Vagina (tissue), 2 donors: ENCODE measurements around the gene NAPB. TPM values are rescaled to one million over a fixed set of nuclear protein-coding genes. Genes with fewer than 3 reads are reported as not detected.

Experiments
- DNase-seq, 2 donors: peaks; one replicate each; pipeline ENCODE4 v3.0.0-alpha.2; 2017; ENCODE audit errors: extremely low spot score in 2 of 2
- H3K27ac ChIP-seq: fragments of 200-600 bp; sonication (generic); one replicate; pipeline ENCODE4 v1.5.1; 2019
- H3K27me3 ChIP-seq: fragments of 200-600 bp; sonication (generic); one replicate; pipeline ENCODE4 v1.5.1; 2019
- H3K36me3 ChIP-seq, 2 donors: fragments of 200-600 bp; sonication (generic); one replicate each; pipeline ENCODE4 v1.5.1; 2017 to 2019
- H3K4me1 ChIP-seq: fragments of 200-600 bp; sonication (generic); one replicate; pipeline ENCODE4 v1.5.1; 2019
- H3K4me3 ChIP-seq, 2 donors: fragments of 200-600 bp; sonication (generic); 1 replicate in 1 of 2; 2 replicates in 1 of 2; pipeline ENCODE4 v1.5.1; 2016 to 2019
- H3K9me3 ChIP-seq: fragments of 200-600 bp; sonication (generic); one replicate; pipeline ENCODE4 v1.5.1; 2019
- CTCF ChIP-seq, 3 experiments: fragments of 450-650 bp in 2 of 3; fragments of 200-600 bp in 1 of 3; sonication (generic) in 1 of 3; IDR thresholded peaks; one replicate each; pipeline ENCODE4 v1.5.1; 2017 to 2019; ENCODE audit warnings: antibody characterized with exemption in 3 of 3, mild to moderate bottlenecking in 2 of 3, moderate library complexity in 2 of 3
- POLR2A ChIP-seq, 2 donors: fragments of 450-650 bp; IDR thresholded peaks; one replicate each; pipeline ENCODE4 v1.6.1; 2017; ENCODE audit warnings: antibody characterized with exemption in 2 of 2, mild to moderate bottlenecking in 2 of 2, moderate library complexity in 2 of 2
- POLR2AphosphoS5 ChIP-seq, 2 donors: sonication (generic); formaldehyde crosslinking; IDR thresholded peaks; one replicate each; pipeline ENCODE4 v1.9.0; 2017; ENCODE audit warnings: antibody characterized with exemption in 2 of 2, mild to moderate bottlenecking in 2 of 2, low read depth in 1 of 2; ENCODE audit not compliant: insufficient read depth in 1 of 2
- intact Hi-C: fragments of 100-400 bp; cut with DNase I; formaldehyde crosslinking; loops from one replicate; pipeline ENCODE4 v1.15.1; 2023
- total RNA-seq: library from RNA; depleted of rRNA; stranded (reverse); fragments of >200 nt; gene quantifications from one replicate; pipeline ENCODE4 v1.2.3, GENCODE V29; 2016

The NAPB gene
- total RNA-seq, 1 donor from 2014 or later = 28.5 TPM

- H3K9me3 ChIP-seq = no peaks in the 10 kb centered on the region
- H3K4me3 ChIP-seq = no peak overlapping the region
- no peak overlapping the region for H3K27ac ChIP-seq
- no peaks in the 10 kb centered on the region for H3K36me3 ChIP-seq
- TF ChIP-seq POLR2A (IDR thresholded peaks at IDR 0.05) (no peak), POLR2AphosphoS5 (IDR thresholded peaks at IDR 0.05; ENCODE audit: insufficient read depth in 1 of 2, low read depth in 1 of 2) (no peak), CTCF (IDR thresholded peaks at IDR 0.05) (no peak)
- intact Hi-C loops = no loop called here
- no peaks in the 10 kb centered on the region for H3K27me3 ChIP-seq
- DNase-seq = no peak
- no peaks in the 10 kb centered on the region for H3K4me1 ChIP-seq
These were observed 17.4 kb upstream of the NAPB start for GRCh38 chr20:23438661-23439060.

GRCh38 chr20:23437126-23437899, 16.0 kb upstream of the NAPB start:
- H3K27ac ChIP-seq = no peak overlapping the region

DNA sequence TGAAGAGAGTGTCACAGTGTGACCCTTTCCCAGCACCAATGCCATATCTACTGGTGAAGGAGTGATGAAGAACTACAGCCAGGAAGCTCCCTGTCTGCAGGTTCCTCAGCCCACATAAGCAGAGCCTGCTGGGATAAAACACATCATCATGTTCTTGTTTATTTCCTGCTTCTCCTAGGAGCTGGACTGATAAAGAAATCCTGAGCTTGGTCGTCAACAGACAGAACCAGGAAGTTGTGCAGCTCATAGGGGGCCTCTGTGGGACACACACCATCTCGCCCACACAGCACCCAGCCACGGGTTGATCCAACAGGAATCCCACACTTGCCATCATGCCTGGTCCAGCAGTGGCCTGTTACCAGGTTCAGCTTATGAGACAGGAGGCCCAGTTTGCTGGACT, 15.4 kb upstream of the NAPB start:
- H3K27me3 ChIP-seq = no peaks in the 10 kb centered on the region
- no peak overlapping the region for H3K4me3 ChIP-seq
- intact Hi-C loops = no loop called here
- H3K9me3 ChIP-seq = no peaks in the 10 kb centered on the region
- TF ChIP-seq CTCF (IDR thresholded peaks at IDR 0.05) (no peak), POLR2A (IDR thresholded peaks at IDR 0.05) (no peak), POLR2AphosphoS5 (IDR thresholded peaks at IDR 0.05; ENCODE audit: insufficient read depth in 1 of 2, low read depth in 1 of 2) (no peak)
- no peak overlapping the region for H3K27ac ChIP-seq
- no peaks in the 10 kb centered on the region for H3K4me1 ChIP-seq
- H3K36me3 ChIP-seq = no peaks in the 10 kb centered on the region
- peak; percentile 49 to 70 for DNase-seq

More at GRCh38 chr20:23437126-23437899, 16.0 kb upstream of the NAPB start:
- intact Hi-C loops = no loop called here
- H3K4me1 ChIP-seq = no peaks in the 10 kb centered on the region
- no peaks in the 10 kb centered on the region for H3K36me3 ChIP-seq
- no peak overlapping the region for H3K4me3 ChIP-seq
- TF ChIP-seq POLR2AphosphoS5 (IDR thresholded peaks at IDR 0.05; ENCODE audit: insufficient read depth in 1 of 2, low read depth in 1 of 2) (no peak), CTCF (IDR thresholded peaks at IDR 0.05) (no peak), POLR2A (IDR thresholded peaks at IDR 0.05) (no peak)
- DNase-seq = peak in 1 of 2 donors; percentile 37
- H3K9me3 ChIP-seq = no peaks in the 10 kb centered on the region
- no peaks in the 10 kb centered on the region for H3K27me3 ChIP-seq

DNA sequence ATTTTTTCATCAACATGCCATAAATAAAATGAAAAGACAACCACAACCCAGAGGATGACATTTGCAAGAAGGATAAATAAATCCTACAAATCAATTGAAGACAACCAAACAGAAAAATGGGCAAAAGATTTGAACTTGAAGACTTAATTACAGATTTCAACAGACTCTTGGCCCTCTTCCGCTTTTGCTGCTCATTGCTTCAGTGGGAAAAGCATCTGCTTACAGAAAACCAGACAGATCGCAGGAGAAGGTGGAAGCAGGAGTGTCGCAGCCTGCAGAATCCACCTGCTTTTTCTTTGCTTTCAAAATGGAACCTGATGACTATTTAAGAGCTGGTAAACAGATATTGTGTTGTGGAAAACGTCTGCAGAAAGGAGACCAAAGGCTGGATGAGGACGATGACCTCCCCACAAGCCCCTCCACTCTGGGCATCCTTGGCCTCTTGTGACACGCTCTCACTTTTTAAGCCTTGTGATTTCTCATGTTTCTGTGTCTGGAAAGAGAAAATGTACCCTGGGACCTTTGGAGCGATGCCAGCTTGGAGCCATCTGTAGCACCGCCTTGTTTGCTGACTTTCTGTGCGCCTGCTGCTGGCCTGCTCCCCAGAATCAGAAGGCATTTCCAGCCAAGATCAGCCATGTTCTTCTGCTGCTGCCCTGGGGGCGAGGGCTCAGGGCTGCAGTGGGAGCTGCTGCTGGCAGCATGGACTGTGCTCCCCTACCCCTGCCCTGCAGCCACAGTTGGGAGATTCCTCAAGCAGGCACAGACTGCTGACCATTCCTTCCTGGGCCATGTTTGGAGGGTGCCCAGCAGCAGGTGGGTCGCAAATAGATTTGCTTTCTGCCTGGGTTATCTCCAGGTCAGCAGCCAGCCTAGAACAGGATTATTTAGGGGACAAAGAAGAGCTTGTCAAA, 14.6 kb upstream of the NAPB start:
- no peak overlapping the region for H3K27ac ChIP-seq
- H3K36me3 ChIP-seq = no peaks in the 10 kb centered on the region
- intact Hi-C loops = no loop called here
- no peaks in the 10 kb centered on the region for H3K9me3 ChIP-seq
- H3K4me1 ChIP-seq = no peaks in the 10 kb centered on the region
- DNase-seq = peak; percentile 32 to 58
- TF ChIP-seq POLR2AphosphoS5 (IDR thresholded peaks at IDR 0.05; ENCODE audit: insufficient read depth in 1 of 2, low read depth in 1 of 2) = no peak
- no peak for TF ChIP-seq POLR2A (IDR thresholded peaks at IDR 0.05)
- no peak for TF ChIP-seq CTCF (IDR thresholded peaks at IDR 0.05)
- H3K4me3 ChIP-seq = no peak overlapping the region
- H3K27me3 ChIP-seq = no peaks in the 10 kb centered on the region
